IPS DF 19.7 (cell line): ENCODE results near the gene STC2.
"Not testable (repeated sequence)": the region's sequence is repeated elsewhere in the genome, so short reads cannot be mapped to it uniquely, and the experiment has no call there.

Source experiments
- DNase-seq: peaks from one replicate; pipeline ENCODE4 v3.0.0-alpha.2; 2013; ENCODE audit warnings: low read depth, low spot score

The STC2 gene

DNA sequence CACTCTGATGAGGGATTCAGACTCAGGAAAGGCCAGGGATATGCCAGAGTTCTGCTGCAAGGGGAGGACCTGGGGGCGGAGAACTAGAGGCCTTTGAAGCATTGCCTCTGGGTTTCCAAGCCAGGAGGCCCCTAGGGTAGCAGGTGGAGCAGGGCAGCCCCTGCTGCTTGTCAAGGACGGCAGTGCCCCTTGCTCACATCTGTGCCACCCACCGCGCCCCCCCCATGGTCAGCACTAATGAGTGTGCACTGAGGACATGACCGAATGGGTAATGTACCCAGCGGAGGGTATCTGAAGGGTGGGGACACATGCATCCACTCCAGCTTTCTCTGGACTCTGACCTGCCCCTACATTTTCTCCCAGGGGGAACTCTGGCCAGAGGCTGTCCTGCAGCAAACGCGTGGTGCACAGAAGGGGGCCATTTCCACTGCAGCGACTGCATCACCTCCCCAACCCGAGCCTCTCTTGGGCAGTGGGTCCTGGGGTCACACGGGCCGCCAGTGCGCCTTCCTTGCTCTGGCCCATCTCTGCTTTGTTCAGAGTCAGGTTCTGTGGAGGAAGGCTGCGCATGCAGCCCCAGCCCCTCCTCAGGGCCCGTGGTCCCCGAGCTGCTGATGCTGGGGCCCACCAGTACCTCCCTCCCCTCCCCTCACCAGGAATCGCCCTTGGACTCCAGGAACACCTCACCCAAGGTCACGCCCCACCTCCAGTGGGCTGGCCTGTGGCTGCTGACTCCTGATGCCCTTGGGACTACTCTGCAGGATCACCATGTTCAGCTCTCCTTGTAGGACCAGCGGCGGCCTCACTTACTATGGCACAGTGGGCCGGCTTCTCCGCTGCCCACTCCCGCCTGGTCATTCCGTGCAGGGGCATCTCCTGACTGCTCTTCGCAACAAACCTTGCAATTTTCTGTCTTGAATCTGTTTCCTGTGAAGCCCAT is 31.2 kb downstream of the STC2 start:
- DNase-seq: no peak

- DNase-seq: no peak
Measured at GRCh38 chr5:173295796-173296195, 32.4 kb downstream of the STC2 start.

DNA sequence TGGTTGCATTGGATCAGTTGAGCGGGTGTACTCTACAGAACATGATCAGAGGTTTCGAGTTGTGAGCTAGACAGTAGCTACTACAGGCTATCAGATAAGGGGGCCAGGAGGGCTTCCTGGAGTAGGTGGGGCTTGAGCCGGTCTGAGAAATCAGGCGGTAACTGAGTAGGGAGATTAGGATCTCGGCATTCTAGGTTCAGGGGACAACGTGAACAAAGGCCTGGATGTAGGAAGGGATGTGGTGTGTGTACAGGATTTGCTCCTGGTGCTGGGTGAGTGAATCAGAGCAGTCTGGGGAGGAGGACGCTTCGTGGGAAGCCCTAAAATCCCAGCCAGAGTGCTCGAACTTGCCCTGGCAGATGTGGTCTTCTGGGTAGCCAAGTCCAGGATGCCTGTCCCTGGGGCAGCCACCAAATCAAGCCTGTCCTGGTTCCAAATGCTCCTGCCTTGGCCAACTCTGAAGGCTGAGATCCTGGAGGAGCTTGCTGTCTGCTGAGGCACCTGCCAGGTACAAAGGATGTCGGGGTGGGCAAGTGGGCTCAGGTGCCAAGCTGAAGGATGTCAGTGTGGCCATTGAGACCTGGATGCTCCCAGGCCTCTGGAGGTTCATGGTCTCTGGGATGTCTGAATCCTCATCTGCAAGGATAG is 33.4 kb downstream of the STC2 start:
- DNase-seq: no peak

DNA sequence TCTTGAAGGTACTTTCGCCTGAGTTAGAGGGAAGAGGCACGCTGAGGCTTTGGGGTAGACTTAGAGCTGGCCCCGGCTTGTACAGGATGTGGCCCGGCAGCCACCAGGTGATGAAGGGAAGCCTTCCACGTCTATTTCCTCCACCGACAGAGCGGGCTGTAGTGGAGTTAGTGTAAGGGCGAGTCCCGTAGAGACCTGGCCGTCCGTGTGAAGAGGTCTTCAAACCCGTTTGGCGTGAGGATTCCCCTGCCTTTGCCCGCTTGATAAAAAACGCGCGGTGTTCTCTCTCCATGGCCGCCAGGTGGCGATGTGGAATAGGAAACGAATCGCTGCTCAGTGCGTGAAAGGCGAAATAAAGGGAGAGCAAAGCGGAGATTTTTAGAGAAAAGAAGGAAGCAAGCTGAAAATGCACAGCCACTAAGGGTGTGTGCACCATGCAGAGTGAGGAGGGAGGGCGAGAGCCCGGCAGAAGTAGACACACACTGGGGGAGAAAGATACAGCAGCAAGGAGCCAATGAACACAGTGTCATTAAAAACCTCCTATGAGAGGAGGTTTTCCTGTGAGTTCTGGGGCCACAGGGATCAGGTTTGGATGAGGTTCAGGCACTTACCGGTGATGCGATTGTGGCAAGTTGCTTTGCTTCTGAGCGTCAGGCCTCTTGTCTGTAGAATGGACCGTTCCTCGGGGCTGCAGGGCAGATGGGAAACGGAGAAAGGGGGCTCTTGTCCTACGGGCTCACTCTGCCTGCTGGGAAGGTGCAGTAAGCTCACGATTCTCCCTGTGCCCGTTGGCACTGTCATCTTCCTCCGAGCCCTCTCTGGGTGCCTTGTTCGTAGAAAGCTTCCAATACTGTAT is 34.2 kb downstream of the STC2 start:
- DNase-seq: no peak

DNA sequence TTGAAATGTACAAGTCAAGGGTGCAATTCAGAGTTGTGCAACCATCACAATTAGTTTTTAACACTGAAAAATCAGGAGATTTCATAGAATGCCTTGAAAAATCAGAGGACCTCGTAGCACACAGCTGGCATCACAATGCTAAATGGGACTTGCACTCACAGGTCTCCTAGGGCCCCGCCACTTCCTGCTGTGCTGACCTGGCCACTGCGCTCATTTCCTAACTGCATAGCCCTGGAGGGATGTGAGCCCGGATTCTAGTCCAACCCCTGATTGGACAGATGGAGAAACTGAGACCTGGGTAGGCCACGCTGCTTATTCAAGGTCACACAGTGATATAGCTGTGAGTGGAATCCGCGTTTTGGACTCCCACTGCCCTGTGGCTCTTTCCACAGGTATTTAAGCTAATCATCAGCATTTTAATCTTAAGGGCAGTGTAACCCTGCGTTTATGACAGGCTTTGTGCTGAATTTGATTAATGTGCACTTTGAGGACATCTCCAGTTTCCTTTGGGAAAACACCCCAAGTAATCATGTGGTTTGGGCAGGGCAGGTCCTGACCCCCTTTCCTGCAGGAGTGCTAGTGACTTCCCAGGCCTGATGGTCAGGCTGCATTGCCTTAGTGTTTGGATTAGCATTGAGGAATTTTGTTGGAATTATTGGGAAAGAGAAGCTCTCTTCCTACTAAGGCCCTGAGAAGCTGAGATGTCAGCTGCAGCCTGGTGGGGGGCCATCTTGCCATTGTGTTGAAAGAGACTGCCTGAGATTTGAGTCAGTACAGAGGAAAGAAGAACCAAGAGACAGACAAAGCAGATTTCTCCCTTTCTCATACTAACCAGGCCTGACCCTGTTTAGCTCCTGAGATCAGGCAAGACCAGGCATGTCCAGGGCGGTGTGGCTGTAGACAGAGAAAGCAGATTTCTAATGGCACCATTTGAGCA is 36.2 kb downstream of the STC2 start:
- no peak for DNase-seq

DNA sequence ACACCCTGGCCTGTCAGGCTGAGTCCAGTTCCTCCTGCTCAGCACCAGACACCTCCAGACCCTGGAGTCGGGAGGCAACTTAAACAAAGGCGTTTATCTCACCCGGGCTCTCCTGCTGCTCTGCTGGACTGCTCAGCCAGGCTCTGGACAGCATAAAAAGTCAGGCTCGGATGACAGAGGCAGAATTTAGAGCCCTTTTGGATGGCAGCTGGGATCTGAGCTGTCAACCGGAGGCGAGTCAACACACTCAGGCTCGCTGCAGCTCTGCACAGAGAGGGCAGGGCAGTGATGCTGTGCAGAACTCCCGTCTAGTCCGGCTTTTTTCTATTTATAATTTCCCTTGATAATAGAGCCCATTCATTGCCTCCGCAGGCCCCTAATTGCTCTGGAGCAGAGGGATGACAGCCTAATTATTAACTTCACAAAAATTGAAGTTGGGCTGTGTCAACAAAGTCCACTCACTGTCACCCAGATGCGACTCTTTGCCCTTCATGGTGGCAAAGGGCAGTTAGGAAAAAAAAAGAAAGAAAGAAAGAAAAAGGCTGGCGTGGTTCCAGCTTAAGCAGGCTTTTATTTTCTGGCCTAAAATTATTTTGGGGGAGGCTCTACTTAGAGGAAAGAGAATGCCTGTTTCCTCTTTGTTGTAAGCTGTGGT is 37.6 kb downstream of the STC2 start:
- no peak for DNase-seq

- no peak for DNase-seq
Measured at GRCh38 chr5:173289372-173289771, 38.8 kb downstream of the STC2 start.

GRCh38 chr5:173288632-173289031 is 39.6 kb downstream of the STC2 start:
- no peak for DNase-seq

GRCh38 chr5:173287086-173287485 is 41.1 kb downstream of the STC2 start:
- DNase-seq: no peak

DNA sequence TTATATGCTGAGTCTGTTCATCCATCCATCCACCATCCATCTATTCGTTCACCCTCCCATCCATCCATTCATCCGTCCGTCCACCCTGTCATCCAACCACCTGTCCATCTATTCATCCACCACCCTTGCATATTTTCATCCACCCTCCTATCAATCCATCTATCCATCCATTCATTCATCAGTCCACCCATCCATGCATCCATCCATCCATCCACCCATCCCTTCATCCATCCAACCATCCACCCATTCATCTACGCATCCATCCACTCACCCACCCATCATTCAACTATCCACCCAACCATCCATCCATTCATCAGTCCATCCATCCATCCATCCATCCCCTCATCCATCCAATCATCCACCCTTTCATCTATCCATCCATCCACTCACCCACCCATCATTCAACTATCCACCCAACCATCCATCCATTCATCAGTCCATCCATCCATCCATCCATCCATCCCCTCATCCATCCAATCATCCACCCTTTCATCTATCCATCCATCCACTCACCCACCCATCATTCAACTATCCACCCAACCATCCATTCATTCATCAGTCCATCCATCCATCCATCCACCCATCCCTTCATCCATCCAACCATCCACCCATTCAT is 43.8 kb downstream of the STC2 start:
- DNase-seq: not testable (repeated sequence)

DNA sequence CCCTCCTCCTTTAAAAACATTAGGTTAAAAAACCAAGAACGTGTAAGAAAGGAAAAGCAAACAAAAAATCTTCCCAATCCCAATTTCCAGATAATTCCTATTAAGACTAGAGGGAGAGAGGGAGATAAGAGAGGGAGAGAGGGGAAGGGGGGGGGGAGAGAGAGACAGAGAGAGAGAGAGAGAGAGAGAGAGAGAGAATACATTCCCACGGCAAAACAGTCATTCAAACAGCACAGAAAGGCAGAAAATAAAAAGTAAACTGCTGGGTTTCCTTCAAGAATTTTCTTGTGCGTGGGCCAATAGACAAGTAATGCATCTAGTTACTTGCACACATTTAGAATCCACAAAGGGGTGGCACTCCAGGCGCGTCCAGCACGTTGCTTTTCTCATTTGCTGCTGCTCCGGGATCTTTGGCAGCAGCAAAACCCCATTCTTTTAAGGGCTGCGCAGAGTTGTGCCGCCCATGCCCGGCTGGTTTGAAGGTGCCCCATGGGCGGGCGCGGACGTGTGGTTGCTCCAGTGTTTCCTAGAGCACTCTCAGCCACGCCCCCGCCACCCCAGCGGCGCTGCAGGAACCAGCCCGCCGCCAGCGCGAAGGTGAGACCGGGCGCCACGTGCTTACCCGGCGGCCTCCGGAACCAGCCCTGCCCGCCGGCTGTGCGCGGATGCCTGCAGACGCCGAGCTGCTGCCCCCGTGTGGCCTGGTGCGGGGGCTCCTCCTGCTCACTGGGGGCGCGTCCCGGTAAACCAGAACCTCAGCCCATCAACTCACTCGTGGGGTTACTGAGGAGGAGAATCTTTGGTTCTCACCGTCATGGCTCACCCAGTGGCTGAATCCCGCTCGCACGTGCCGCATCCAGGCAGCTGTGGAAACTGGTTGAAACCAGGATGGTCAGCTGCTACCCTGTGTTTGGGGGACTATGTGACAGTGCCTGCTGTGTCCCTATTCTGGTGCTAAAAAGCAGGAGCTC is 44.6 kb downstream of the STC2 start:
- DNase-seq: no peak

GRCh38 chr5:173282916-173283315 is 45.3 kb downstream of the STC2 start:
- no peak for DNase-seq

GRCh38 chr5:173281910-173282309 is 46.3 kb downstream of the STC2 start:
- no peak for DNase-seq

- no peak for DNase-seq
Measured at GRCh38 chr5:173279166-173279565, 49.0 kb downstream of the STC2 start.

- no peak for DNase-seq
Measured at GRCh38 chr5:173278641-173279040, 49.6 kb downstream of the STC2 start.

- no peak for DNase-seq
Measured at GRCh38 chr5:173278172-173278571, 50.0 kb downstream of the STC2 start.

DNA sequence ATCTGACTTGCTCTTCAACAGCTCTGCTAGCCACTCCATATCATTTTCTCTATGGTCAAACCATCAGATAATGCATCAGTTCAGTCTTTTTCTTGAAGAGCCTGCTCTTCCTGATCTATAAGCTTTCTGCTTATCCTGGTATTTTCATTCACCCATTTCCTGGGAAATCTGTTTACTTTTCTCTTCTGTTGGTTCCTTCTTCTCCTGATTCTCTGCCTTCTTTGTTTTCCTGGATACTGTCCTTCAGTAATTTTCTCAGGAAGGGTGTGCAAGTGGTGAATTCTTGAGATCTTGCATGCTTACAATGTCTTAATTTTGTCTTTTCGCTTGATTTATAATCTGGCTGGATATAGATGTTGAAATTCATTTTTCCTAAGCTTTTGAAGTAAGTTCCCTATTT is 53.4 kb downstream of the STC2 start:
- no peak for DNase-seq

GRCh38 chr5:173271419-173271818 is 56.8 kb downstream of the STC2 start:
- no peak for DNase-seq
